Activated naive CD4-positive, alpha-beta T cell treated with anti-CD3 and anti-CD28 coated beads, Interleukin-2, amount 10 ng/mL, durations not matched to agents 7 days and 5 days (primary cell): ENCODE data around the gene ARHGAP9.
A peak's percentile ranks its signal among the peaks of the same experiment; 100 is the strongest.
"Not testable (repeated sequence)": the region's sequence is repeated elsewhere in the genome, so short reads cannot be mapped to it uniquely, and the experiment has no call there.

ENCODE experiments used
- CTCF ChIA-PET: fragments of 350-600 bp; sonication (Branson Sonifier 250); formaldehyde crosslinking; loops from one replicate; lab custom pipeline; 2021; ENCODE audit warnings: antibody characterized with exemption; lab: Charles Lee
- DNase-seq: peaks from one replicate; pipeline ENCODE4 v3.0.0-alpha.2; 2020
- H3K27ac Mint-ChIP-seq: one replicate; pipeline ENCODE4 v1.8.0; 2021; ENCODE audit warnings: mild to moderate bottlenecking, moderate library complexity, mixed read lengths
- H3K27me3 Mint-ChIP-seq: one replicate; pipeline ENCODE4 v1.8.0; 2021; ENCODE audit warnings: mild to moderate bottlenecking, mixed read lengths
- H3K36me3 Mint-ChIP-seq: one replicate; pipeline ENCODE4 v1.8.0; 2021; ENCODE audit warnings: mixed read lengths
- H3K4me1 Mint-ChIP-seq: one replicate; pipeline ENCODE4 v1.8.0; 2021; ENCODE audit warnings: mixed read lengths
- H3K4me3 Mint-ChIP-seq: one replicate; pipeline ENCODE4 v1.8.0; 2021; ENCODE audit warnings: mild to moderate bottlenecking, moderate library complexity, mixed read lengths
- H3K9me3 Mint-ChIP-seq: one replicate; pipeline ENCODE4 v1.8.0; 2021; ENCODE audit warnings: mixed read lengths

Gene ARHGAP9

DNA sequence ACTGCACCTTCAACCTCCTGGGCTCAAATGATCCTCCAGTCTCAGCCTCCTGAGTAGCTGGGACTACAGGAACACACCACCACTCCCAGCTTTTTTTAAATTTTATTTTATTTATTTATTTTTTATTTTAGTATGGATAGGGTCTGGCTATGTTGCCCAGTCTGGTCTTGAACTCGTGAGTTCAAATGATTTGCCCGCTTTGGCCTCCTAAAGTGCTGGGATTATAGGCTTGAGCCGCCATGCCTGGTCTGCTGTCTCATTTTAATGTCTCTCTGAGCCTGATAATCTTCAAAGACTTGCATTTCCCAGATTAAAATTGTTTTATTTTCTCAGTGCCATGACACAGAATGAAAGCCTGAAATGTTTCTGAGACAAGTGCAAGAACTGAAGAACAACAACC, 46.3 kb downstream of the ARHGAP9 start:
- no peak for DNase-seq
- Mint-ChIP-seq H3K4me1 (peaks cover 34% of the 10 kb centered on the region), H3K9me3 (no peaks in the 10 kb centered on the region), H3K4me3 (no peak overlapping the region), H3K27me3 (peaks cover 5% of the 10 kb centered on the region), H3K36me3 (peaks cover 5% of the 10 kb centered on the region), H3K27ac (no peak overlapping the region)
- CTCF ChIA-PET = interaction anchor here (1.8 to 1.9 kb wide), 2 partner anchors 18 to 25 kb away, joined by 8 to 11 read pairs; partner anchors contain the start of gene GLI1

DNA sequence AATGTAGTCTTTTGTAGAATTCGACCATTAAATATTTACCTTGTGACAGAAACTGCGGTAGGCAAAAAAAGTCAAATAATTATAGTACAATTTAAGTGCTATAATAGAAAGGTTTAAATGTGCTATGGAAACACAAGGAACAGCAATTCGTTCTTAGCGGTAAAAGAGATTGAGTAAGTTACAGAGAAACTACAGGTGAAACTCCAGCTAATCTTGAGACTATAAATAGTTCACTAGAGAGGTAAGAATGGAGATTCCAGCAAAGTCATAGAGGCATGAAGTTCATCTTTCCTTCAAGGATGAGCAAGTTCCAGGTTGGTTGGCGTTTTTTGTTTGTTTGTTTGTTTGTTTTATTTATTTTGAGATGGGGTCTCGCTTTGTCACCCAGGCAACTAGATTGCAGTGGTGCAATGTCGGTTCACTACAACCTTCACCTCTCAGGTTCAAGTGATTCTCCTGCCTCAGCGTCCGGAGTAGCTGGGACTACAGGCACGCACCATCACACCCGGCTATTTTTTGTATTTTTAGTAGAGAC, 47.9 kb downstream of the ARHGAP9 start:
- Mint-ChIP-seq H3K4me1 (peaks cover 43% of the 10 kb centered on the region), H3K4me3 (peak overlapping the region; percentile 83), H3K27me3 (peaks cover 5% of the 10 kb centered on the region), H3K36me3 (peaks cover 7% of the 10 kb centered on the region), H3K27ac (peak overlapping the region; percentile 96), H3K9me3 (no peaks in the 10 kb centered on the region)
- DNase-seq = no peak
- CTCF ChIA-PET = interaction anchor here (1.2 to 1.9 kb wide), 3 partner anchors 20 to 160 kb away, joined by 4 to 11 read pairs (median 8); partner anchors contain the start of gene GLI1

DNA sequence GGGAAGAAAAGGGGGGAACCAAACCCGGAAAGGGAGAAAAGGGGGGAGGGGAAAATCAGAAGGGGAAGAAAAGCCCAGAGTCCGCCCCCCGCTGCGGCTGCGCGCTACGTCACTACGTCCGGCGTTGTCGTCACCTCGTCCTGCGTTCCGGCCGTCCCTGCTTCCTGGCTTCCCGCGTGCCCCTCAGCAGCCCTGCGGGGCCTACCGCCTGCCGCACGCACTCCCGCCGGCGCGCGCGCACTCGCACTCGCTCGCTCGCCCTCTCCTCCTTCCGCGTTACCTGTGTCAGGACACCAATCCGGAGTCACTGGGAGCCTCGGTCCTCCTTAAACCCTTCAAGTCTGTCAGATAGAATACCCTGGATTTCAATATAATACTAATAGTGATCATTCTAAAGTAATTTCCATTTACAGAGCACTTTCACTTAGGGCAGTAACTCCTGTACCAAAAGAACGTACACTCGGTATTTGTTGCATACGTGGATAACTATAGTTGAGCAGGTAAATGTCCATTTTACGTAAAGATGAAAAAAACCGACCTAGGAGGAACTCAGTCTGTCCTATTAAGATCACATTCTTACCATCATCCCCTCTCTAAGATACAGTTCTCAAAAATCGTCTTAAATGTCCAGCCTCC, 48.6 kb downstream of the ARHGAP9 start, which contains the start of gene R3HDM2:
Gene R3HDM2 (minus strand): TSS at position 113 of the 636 bp plus-strand sequence. CDS start 120,615 bp downstream, outside the sequence.
- Mint-ChIP-seq H3K27ac (peak within 1 kb of the TSS; percentile 98), H3K27me3 (peaks cover 5% of the 10 kb centered on the region), H3K9me3 (no peaks in the 10 kb centered on the region), H3K36me3 (peaks cover 7% of the 10 kb centered on the region), H3K4me3 (peak within 1 kb of the TSS; percentile 89), H3K4me1 (peaks cover 48% of the 10 kb centered on the region)
- peak; percentile 97 for DNase-seq
- CTCF ChIA-PET = interaction anchor here (1.2 kb wide), 1 partner anchor 159 kb away, joined by 4 read pairs; no protein-coding TSS in a partner anchor

DNA sequence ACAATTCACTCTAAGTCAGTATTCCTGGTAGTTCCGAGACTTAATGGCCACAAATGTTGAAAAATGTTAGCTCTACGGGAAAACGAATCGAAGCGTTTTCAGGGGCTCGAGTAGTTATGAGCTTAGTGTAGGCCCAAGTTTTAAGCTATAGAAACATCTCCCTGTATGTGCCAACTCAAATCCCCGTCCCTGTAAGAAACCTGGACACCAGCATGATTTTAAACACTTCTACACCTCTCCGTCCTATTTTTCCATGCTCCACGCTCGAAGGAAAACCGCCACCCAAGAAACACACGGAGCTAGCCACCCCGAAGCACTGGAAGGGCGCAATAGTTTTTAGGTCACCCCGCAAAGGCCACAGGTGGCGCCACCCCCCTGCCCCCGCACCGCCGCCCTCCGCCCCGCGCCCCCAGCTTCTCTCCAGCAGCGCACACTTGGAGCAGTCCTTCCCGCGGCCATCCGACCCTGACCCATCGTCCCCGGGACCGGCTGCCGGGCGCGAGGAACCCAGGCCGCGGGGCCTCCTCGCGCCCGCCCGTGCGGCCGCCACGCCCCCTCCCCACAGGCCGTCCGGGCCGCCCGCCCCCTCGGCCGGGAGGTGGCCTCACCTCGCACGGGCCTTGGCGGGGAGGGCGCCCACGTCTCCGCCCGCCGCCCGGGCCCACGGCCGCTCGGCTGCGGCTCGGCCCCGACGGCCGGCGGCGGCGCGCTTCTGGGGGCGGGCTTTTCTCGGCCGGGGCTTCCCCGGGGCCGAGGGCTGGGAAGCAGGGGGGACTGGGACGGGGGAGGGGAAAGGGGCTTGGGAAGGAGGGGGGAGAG, 49.3 kb downstream of the ARHGAP9 start:
- Mint-ChIP-seq H3K27me3 (peaks cover 3% of the 10 kb centered on the region), H3K27ac (peak overlapping the region; percentile 98), H3K4me1 (peaks cover 45% of the 10 kb centered on the region), H3K4me3 (peak overlapping the region; percentile 89), H3K9me3 (no peaks in the 10 kb centered on the region), H3K36me3 (peaks cover 11% of the 10 kb centered on the region)
- DNase-seq = peak; percentile 65
- CTCF ChIA-PET = interaction anchor here (0.7 to 1.4 kb wide), 8 partner anchors 14 to 201 kb away, joined by 3 to 4 read pairs (median 3); partner anchors contain the start of genes GLI1 and SHMT2

DNA sequence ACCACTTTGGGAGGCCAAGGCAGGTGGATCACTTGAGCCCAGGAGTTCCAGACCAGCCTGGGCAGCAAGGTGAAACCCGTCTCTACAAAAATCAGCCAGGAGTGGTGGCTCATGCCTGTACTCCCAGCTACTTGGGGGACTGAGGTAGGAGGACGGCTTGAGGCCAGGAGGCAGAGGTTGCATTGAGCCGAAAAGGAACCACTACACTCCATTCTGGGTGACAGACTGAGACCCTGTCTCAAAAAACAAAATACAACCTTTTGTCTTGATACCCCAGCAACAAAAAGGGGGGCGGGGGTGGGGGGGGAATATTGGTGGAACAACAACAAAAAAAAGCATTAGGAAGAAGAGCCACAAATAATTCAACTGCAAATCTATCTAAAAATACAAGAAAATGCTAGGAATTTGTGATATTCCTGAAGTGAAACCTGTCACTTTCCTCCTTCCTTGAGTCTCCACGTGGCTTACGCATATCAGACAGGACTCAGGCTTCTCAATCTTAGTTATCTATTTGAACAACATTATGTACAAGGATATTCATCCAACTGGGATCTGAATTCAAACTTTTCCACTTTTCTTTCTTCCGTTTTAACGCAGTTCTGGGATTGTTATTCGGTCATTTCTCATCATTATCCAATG, 50.1 kb downstream of the ARHGAP9 start:
- H3K27ac Mint-ChIP-seq = peak overlapping the region; percentile 98
- H3K4me3 Mint-ChIP-seq = peak overlapping the region; percentile 89
- CTCF ChIA-PET = interaction anchor here (0.7 to 1.4 kb wide), 8 partner anchors 15 to 200 kb away, joined by 3 to 4 read pairs (median 3); partner anchors contain the start of genes GLI1 and SHMT2
- peaks cover 43% of the 10 kb centered on the region for H3K4me1 Mint-ChIP-seq
- H3K9me3 Mint-ChIP-seq = no peaks in the 10 kb centered on the region
- DNase-seq = no peak
- peaks cover 14% of the 10 kb centered on the region for H3K36me3 Mint-ChIP-seq
- H3K27me3 Mint-ChIP-seq = no peaks in the 10 kb centered on the region

- Mint-ChIP-seq H3K4me1 (peaks cover 43% of the 10 kb centered on the region), H3K27ac (peak overlapping the region; percentile 82), H3K36me3 (peaks cover 17% of the 10 kb centered on the region), H3K27me3 (no peaks in the 10 kb centered on the region), H3K9me3 (no peaks in the 10 kb centered on the region), H3K4me3 (peak overlapping the region; percentile 89)
- CTCF ChIA-PET = interaction anchor here (1.4 kb wide), 1 partner anchor 50 kb away, joined by 3 read pairs; no protein-coding TSS in a partner anchor
- no peak for DNase-seq
These were observed 50.7 kb downstream of the ARHGAP9 start for GRCh38 chr12:57428965-57429364.

- CTCF ChIA-PET, H3K9me3 Mint-ChIP-seq, DNase-seq, H3K4me3 Mint-ChIP-seq, H3K27ac Mint-ChIP-seq, H3K27me3 Mint-ChIP-seq: not testable (repeated sequence)
- Mint-ChIP-seq H3K36me3 (peaks cover 27% of the 10 kb centered on the region), H3K4me1 (peaks cover 40% of the 10 kb centered on the region)
These were observed 52.7 kb downstream of the ARHGAP9 start for GRCh38 chr12:57426948-57427347.
